T-cell (primary cell): Measurements from ENCODE around the gene RFXAP. TPM values are rescaled to one million over a fixed set of nuclear protein-coding genes. Genes with fewer than 3 reads are reported as not detected.

ENCODE experiments used
- ATAC-seq, 4 experiments: fragments of 200-7000 bp in 3 of 4; fragments of 150-1000 bp in 1 of 4; cut with Tn5 transposase; replicated peaks in 1 of 4; 1 replicate in 3 of 4; 2 replicates in 1 of 4; pipeline ENCODE4 v1.10.0; 2021; ENCODE audit warnings: moderate library complexity in 3 of 4, mild to moderate bottlenecking in 2 of 4, moderate number of reproducible peaks in 1 of 4
- CTCF ChIA-PET, 2 donors: fragments of 300-600 bp; sonication (Branson Sonifier 250); formaldehyde crosslinking; loops; one replicate each; lab custom pipeline; 2022; ENCODE audit warnings: antibody characterized with exemption in 2 of 2; lab: Charles Lee
- POLR2A ChIA-PET, 2 donors: fragments of 300-600 bp; sonication (Branson Sonifier 250); formaldehyde crosslinking; loops; one replicate each; lab custom pipeline; 2022; ENCODE audit warnings: antibody characterized with exemption in 2 of 2; lab: Charles Lee
- DNase-seq, 35 experiments: peaks; one replicate each; pipeline versions ENCODE4 v3.0.0 to v3.0.0-alpha.2; 2013 to 2023
- H3K27ac ChIP-seq: one replicate; pipeline ENCODE4 v1.5.1; 2013; ENCODE audit warnings: low read length
- H3K27me3 ChIP-seq, 2 experiments: replicated peaks in 1 of 2; 1 replicate in 1 of 2; 2 replicates in 1 of 2; pipeline versions ENCODE4 v1.6.1 to v1.7.0; 2013; ENCODE audit warnings: low read length in 1 of 2, mixed read lengths in 1 of 2; ENCODE audit not compliant: control insufficient read depth in 2 of 2, insufficient read depth in 2 of 2; ENCODE audit errors: extremely low read depth in 1 of 2
- H3K36me3 ChIP-seq, 2 donors: 1 replicate in 1 of 2; 2 replicates in 1 of 2; pipeline versions ENCODE4 v1.6.1 to v1.7.0; 2013; ENCODE audit warnings: low read length in 1 of 2; ENCODE audit not compliant: control insufficient read depth in 2 of 2, insufficient read depth in 1 of 2; ENCODE audit errors: extremely low read depth in 1 of 2
- H3K4me1 ChIP-seq, 2 experiments: 1 replicate in 1 of 2; 2 replicates in 1 of 2; pipeline versions ENCODE4 v1.6.1 to v1.7.0; 2013; ENCODE audit warnings: low read length in 2 of 2, mixed read lengths in 1 of 2; ENCODE audit not compliant: insufficient read depth in 2 of 2, control insufficient read depth in 1 of 2; ENCODE audit errors: extremely low read depth in 1 of 2
- H3K4me3 ChIP-seq, 2 donors: 1 replicate in 1 of 2; 2 replicates in 1 of 2; pipeline versions ENCODE4 v1.5.1 to v1.7.0; 2013; ENCODE audit warnings: mild to moderate bottlenecking in 2 of 2, low read length in 1 of 2, moderate library complexity in 1 of 2; ENCODE audit not compliant: control insufficient read depth in 1 of 2; ENCODE audit errors: extremely low read depth in 1 of 2
- H3K9me3 ChIP-seq: 2 replicates; pipeline ENCODE4 v1.7.0; 2013
- H3K27ac Mint-ChIP-seq, 2 donors: one replicate each; pipeline ENCODE4 v1.8.0; 2020 to 2021; ENCODE audit warnings: mild to moderate bottlenecking in 2 of 2, mixed read lengths in 2 of 2
- H3K27me3 Mint-ChIP-seq, 2 donors: one replicate each; pipeline ENCODE4 v1.8.0; 2021 to 2022; ENCODE audit warnings: mixed read lengths in 2 of 2
- H3K36me3 Mint-ChIP-seq: one replicate; pipeline ENCODE4 v1.8.0; 2021; ENCODE audit warnings: mixed read lengths
- H3K4me1 Mint-ChIP-seq, 3 donors: one replicate each; pipeline ENCODE4 v1.8.0; 2020 to 2022; ENCODE audit warnings: mixed read lengths in 3 of 3, mild to moderate bottlenecking in 1 of 3
- H3K4me3 Mint-ChIP-seq, 3 donors: one replicate each; pipeline ENCODE4 v1.8.0; 2020 to 2022; ENCODE audit warnings: mild to moderate bottlenecking in 3 of 3, mixed read lengths in 3 of 3, moderate library complexity in 3 of 3
- H3K9me3 Mint-ChIP-seq, 3 donors: one replicate each; pipeline ENCODE4 v1.8.0; 2020 to 2022; ENCODE audit warnings: mixed read lengths in 3 of 3
- WGBS: methylation state at CpG from one replicate; pipeline ENCODE4 v1.1.5; 2013; ENCODE audit warnings: missing lambda C conversion rate; ENCODE audit not compliant: insufficient coverage; 5-methylcytosine and 5-hydroxymethylcytosine counted together
- total RNA-seq, 35 experiments: library from RNA in 6 of 35; stranded (reverse) in 6 of 35; fragments of 120-200 nt in 1 of 35; gene quantifications; one replicate each; pipeline versions ENCODE4 v1.2.1 to v1.2.4 and lab custom pipeline; 2013 to 2026

RFXAP gene
- total RNA-seq, 5 donors from 2014 or later (not counting 1 experiment from before 2014, with no cell fraction given): 6.5 to 13.4 (median 9.0) TPM

DNA sequence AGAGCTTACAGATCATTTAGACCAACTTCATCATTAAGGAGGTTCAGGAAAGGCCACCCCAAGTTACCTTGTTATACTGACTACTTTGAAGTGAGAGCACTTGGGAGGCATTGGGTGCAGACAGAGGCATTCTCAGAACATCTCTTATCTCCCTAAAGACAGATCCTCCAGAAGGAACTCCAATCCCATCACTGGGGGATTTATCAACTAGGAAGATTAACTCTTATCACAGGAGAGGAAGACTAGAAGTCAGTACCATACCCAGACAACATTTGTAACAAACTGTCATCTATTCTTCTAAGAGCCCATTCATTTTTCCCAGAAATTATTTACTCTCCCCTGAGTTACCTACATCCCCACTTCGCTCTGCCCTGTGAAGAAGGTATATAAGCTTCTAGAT, 5.8 kb upstream of the RFXAP start:
- no peak overlapping the region for H3K27ac ChIP-seq
- Mint-ChIP-seq H3K27me3 (peaks cover 20 to 28% of the 10 kb centered on the region in 2 donors), H3K36me3 (no peaks in the 10 kb centered on the region), H3K4me3 (no peak overlapping the region), H3K4me1 (peaks cover 1 to 4% (median 3%) of the 10 kb centered on the region in 3 donors), H3K9me3 (no peaks in the 10 kb centered on the region), H3K27ac (no peak overlapping the region)
- H3K27me3 ChIP-seq: peaks cover 0 to 15% of the 10 kb centered on the region in 2 experiments
- H3K4me1 ChIP-seq: no peaks in the 10 kb centered on the region
- no CpG with 5 or more reads among the region's 1 CpG for WGBS
- CTCF ChIA-PET: interaction anchor here in 1 of 2 donors (0.9 kb wide), 1 partner anchor 14 kb away, joined by 3 read pairs; no protein-coding TSS in a partner anchor
- no peak for DNase-seq
- no peaks in the 10 kb centered on the region for H3K9me3 ChIP-seq
- no peak overlapping the region for H3K4me3 ChIP-seq
- POLR2A ChIA-PET: no interaction called here
- no peaks in the 10 kb centered on the region for H3K36me3 ChIP-seq
- no peak for ATAC-seq

DNA sequence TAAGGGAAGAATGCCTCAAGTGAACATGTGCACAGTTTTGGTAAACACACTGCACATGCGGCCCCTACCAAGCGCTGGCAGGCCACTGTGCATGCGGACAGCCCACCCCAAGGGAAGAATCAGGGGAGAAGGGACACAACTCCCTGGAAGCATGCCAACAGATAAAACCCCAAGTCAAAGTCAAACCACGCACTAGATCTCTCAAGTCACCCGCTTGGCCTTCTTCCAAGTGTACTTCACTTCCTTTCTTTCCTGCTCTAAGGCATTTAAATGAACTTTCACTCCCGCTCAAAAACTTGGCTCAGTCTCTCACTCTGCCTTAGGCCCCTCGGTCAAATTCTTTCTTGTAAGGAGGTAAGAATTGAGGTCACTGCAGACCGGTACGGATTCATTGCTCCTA, 4.6 kb upstream of the RFXAP start:
- no peaks in the 10 kb centered on the region for H3K9me3 ChIP-seq
- Mint-ChIP-seq H3K27me3 (peaks cover 19 to 24% of the 10 kb centered on the region in 2 donors), H3K36me3 (no peaks in the 10 kb centered on the region), H3K4me3 (no peak overlapping the region), H3K27ac (no peak overlapping the region), H3K9me3 (no peaks in the 10 kb centered on the region), H3K4me1 (peaks cover 9 to 11% (median 11%) of the 10 kb centered on the region in 3 donors)
- POLR2A ChIA-PET: no interaction called here
- ATAC-seq (no peak), DNase-seq (no peak)
- CTCF ChIA-PET: no interaction called here
- peaks cover 0 to 15% of the 10 kb centered on the region in 2 experiments for H3K27me3 ChIP-seq
- no peak overlapping the region for H3K27ac ChIP-seq
- WGBS: 72% methylated on average over 5 of the region's 9 CpGs
- no peak overlapping the region for H3K4me3 ChIP-seq
- no peaks in the 10 kb centered on the region for H3K36me3 ChIP-seq
- H3K4me1 ChIP-seq: peaks cover 0 to 5% of the 10 kb centered on the region in 2 experiments

DNA sequence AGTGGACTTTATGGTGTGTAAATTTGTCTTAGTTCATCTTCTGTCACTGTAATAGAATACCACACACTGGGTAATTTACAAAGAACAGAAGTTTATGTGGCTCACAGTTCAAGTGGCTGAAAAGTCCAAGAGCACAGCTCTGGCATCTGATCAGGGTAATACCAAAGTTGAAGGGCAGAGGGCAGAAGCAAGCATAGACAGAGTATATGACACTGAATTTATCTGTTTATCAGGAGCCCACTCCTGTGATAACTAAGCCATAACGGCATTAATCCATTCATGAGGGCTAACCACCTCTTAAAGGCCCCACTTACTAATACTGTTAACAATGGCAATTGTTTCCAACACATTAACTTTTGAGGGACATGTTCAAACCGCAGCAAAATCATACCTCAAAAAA, 4.0 kb upstream of the RFXAP start:
- ATAC-seq (no peak), DNase-seq (peak in 8 of 35 experiments; percentile 3 to 36 (median 12))
- no peak overlapping the region for H3K27ac ChIP-seq
- H3K36me3 ChIP-seq: no peaks in the 10 kb centered on the region
- no peaks in the 10 kb centered on the region for H3K9me3 Mint-ChIP-seq
- H3K9me3 ChIP-seq: no peaks in the 10 kb centered on the region
- no peak overlapping the region for H3K4me3 Mint-ChIP-seq
- no CpG with 5 or more reads among the region's 2 CpGs for WGBS
- CTCF ChIA-PET: interaction anchor here in 1 of 2 donors (0.8 kb wide), 1 partner anchor 12 kb away, joined by 3 read pairs; no protein-coding TSS in a partner anchor
- H3K4me1 Mint-ChIP-seq: peaks cover 15 to 17% (median 16%) of the 10 kb centered on the region in 3 donors
- no peak overlapping the region for H3K4me3 ChIP-seq
- H3K27me3 ChIP-seq: peaks cover 0 to 10% of the 10 kb centered on the region in 2 experiments
- H3K27ac Mint-ChIP-seq: no peak overlapping the region
- H3K27me3 Mint-ChIP-seq: peaks cover 17 to 20% of the 10 kb centered on the region in 2 donors
- H3K36me3 Mint-ChIP-seq: no peaks in the 10 kb centered on the region
- H3K4me1 ChIP-seq: peaks cover under 1 to 10% of the 10 kb centered on the region in 2 experiments
- POLR2A ChIA-PET: no interaction called here

DNA sequence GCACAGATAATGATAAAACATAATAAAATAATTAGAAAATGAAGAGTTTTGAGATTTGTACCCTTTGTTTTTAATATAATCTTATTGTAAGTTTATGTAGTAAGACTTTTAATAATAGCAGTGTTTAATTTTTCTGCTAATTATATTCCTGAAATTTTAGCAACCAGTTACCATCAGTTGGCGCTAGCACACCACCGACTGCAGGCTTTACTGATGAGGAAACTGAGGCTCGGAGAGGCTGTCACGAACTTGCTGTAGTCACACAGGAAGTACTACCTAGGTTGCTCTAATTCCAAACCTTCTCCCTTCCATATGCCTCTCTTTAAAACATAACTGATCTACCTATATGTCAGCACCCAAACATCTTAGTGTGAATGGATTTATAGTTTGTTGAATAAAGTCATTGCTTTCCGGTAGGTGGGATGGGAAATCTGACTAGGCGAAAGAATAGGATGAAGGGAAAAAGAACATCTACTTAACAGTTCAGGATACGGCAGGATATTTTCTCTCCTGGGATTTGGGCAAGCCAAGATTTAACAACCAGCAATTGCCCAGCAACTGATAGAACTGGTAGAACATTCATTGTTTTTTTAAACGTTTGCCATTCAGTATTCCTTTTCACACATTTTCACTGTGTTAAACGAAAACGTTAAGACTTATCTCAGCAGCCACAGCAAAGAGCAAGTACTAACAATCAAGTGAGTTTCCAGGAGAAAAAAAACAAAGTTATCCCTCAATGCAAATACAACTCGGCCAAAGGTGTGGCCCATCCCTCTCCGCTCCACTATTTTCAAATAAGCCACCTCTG, 822 bp upstream of the RFXAP start:
- Mint-ChIP-seq H3K27me3 (peaks cover 0 to 8% of the 10 kb centered on the region in 2 donors), H3K27ac (peak overlapping the region; percentile 93 to 94), H3K4me1 (peaks cover 41 to 44% (median 43%) of the 10 kb centered on the region in 3 donors), H3K4me3 (peak overlapping the region; percentile 88 to 95 (median 89)), H3K9me3 (no peaks in the 10 kb centered on the region), H3K36me3 (no peaks in the 10 kb centered on the region)
- Histone ChIP-seq H3K4me3 (peak overlapping the region; percentile 85 to 94), H3K4me1 (peaks cover 13 to 25% of the 10 kb centered on the region in 2 experiments), H3K36me3 (no peaks in the 10 kb centered on the region), H3K27me3 (no peaks in the 10 kb centered on the region), H3K9me3 (no peaks in the 10 kb centered on the region), H3K27ac (peak overlapping the region; percentile 73)
- ChIA-PET CTCF (no interaction called here), POLR2A (no interaction called here)
- DNase-seq (no peak), ATAC-seq (peak in 1 of 4 experiments; percentile 2)
- 42% methylated on average over 3 of the region's 12 CpGs for WGBS

DNA sequence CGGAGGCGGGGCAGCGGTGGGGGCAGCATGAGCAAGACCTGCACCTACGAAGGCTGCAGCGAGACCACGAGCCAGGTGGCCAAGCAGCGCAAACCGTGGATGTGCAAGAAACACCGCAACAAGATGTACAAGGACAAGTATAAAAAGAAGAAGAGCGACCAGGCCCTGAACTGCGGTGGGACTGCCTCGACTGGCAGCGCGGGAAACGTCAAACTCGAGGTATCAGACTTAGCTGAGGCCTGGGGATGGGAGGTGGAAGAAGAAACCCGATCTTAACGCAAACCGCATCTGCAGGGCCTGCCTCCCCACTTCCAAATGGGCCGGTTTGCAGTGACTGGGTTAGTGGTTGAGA, 693 bp downstream of the RFXAP start:
- Histone ChIP-seq H3K4me3 (peak overlapping the region; percentile 85 to 94), H3K9me3 (no peaks in the 10 kb centered on the region), H3K27ac (no peak overlapping the region), H3K4me1 (peaks cover 13 to 25% of the 10 kb centered on the region in 2 experiments), H3K36me3 (no peaks in the 10 kb centered on the region), H3K27me3 (no peaks in the 10 kb centered on the region)
- Mint-ChIP-seq H3K27ac (peak overlapping the region; percentile 81 to 83), H3K9me3 (no peaks in the 10 kb centered on the region), H3K27me3 (no peaks in the 10 kb centered on the region), H3K36me3 (no peaks in the 10 kb centered on the region), H3K4me1 (peaks cover 53 to 58% (median 57%) of the 10 kb centered on the region in 3 donors), H3K4me3 (peak overlapping the region; percentile 88 to 95 (median 89))
- ChIA-PET CTCF (no interaction called here), POLR2A (no interaction called here)
- DNase-seq (peak in 30 of 35 experiments; percentile 1 to 47 (median 20)), ATAC-seq (peak in 3 of 4 experiments; percentile 9 to 19 (median 11))
- 3% methylated on average over 16 of the region's 20 CpGs for WGBS

DNA sequence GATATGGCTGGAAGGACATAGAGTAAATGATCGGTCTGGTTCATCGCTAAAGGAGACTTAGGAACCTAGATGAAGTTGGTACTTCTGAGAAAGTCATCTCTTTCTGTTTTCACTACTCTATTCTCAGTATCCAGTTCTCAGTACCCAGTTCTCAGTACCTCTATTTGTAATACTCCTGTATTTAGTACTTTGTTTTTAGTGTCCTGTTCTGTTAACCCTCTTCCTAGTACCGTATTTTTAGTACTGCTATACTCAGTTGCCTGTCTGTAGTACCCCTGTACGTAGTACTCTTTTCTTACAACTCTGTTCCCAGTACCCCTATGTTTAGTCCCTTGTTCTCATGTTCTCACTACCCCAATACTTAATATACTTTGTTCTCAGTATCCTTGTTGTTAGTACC, 1.2 kb downstream of the RFXAP start:
- Histone ChIP-seq H3K27ac (no peak overlapping the region), H3K9me3 (no peaks in the 10 kb centered on the region), H3K4me3 (peak overlapping the region; percentile 85 to 94), H3K4me1 (peaks cover 13 to 25% of the 10 kb centered on the region in 2 experiments), H3K27me3 (no peaks in the 10 kb centered on the region), H3K36me3 (no peaks in the 10 kb centered on the region)
- no peaks in the 10 kb centered on the region for H3K27me3 Mint-ChIP-seq
- H3K9me3 Mint-ChIP-seq: no peaks in the 10 kb centered on the region
- no peak for DNase-seq
- H3K4me3 Mint-ChIP-seq: peak overlapping the region; percentile 88 to 95 (median 89)
- WGBS: no CpG with 5 or more reads among the region's 4 CpGs
- peaks cover 2% of the 10 kb centered on the region for H3K36me3 Mint-ChIP-seq
- ChIA-PET POLR2A (interaction anchor here in 1 of 2 donors (0.7 kb wide), 1 partner anchor 251 kb away, joined by 11 read pairs; no protein-coding TSS in a partner anchor), CTCF (no interaction called here)
- H3K27ac Mint-ChIP-seq: peak overlapping the region; percentile 81 to 83
- no peak for ATAC-seq
- peaks cover 58 to 63% (median 59%) of the 10 kb centered on the region in 3 donors for H3K4me1 Mint-ChIP-seq
